Endodermal cell (in vitro differentiated cells): ENCODE results near the gene PDE6A. TPM values are rescaled to one million over a fixed set of nuclear protein-coding genes. Genes with fewer than 3 reads are reported as not detected.

Experiments
- DNase-seq: peaks from one replicate; pipeline ENCODE4 v3.0.0-alpha.2; 2017
- H3K27ac ChIP-seq: 2 replicates; pipeline ENCODE4 v1.5.1; 2013; ENCODE audit warnings: mild to moderate bottlenecking, low read depth, low read length, moderate library complexity
- H3K27me3 ChIP-seq: 2 replicates; pipeline ENCODE4 v1.6.1; 2013; ENCODE audit warnings: mild to moderate bottlenecking, low read length, moderate library complexity; ENCODE audit not compliant: insufficient read depth, control insufficient read depth, poor library complexity, severe bottlenecking
- H3K36me3 ChIP-seq: 2 replicates; pipeline ENCODE4 v1.7.0; 2013; ENCODE audit warnings: mild to moderate bottlenecking, low read length, moderate library complexity; ENCODE audit not compliant: control insufficient read depth, insufficient read depth
- H3K4me1 ChIP-seq: one replicate; pipeline ENCODE4 v1.7.0; 2013; ENCODE audit warnings: low read length; ENCODE audit not compliant: control insufficient read depth, insufficient read depth
- H3K4me3 ChIP-seq: 2 replicates; pipeline ENCODE4 v1.5.1; 2013; ENCODE audit warnings: mild to moderate bottlenecking, low read length, moderate library complexity
- H3K9ac ChIP-seq: 2 replicates; pipeline ENCODE4 v1.6.1; 2013; ENCODE audit warnings: mild to moderate bottlenecking, low read length, moderate library complexity; ENCODE audit not compliant: poor library complexity, severe bottlenecking; ENCODE audit errors: extremely low read depth
- H3K9me3 ChIP-seq: 2 replicates; pipeline ENCODE4 v1.6.1; 2013; ENCODE audit warnings: mild to moderate bottlenecking, low read length, moderate library complexity; ENCODE audit not compliant: control insufficient read depth
- H3K27ac Mint-ChIP-seq: 2 replicates; pipeline ENCODE4 v1.8.0; 2020; ENCODE audit warnings: mixed read lengths
- H3K27me3 Mint-ChIP-seq: 2 replicates; pipeline ENCODE4 v1.8.0; 2021; ENCODE audit warnings: mild to moderate bottlenecking, mixed read lengths; ENCODE audit not compliant: insufficient read depth
- H3K36me3 Mint-ChIP-seq: 2 replicates; pipeline ENCODE4 v1.8.0; 2020; ENCODE audit warnings: low read depth, mixed read lengths
- H3K4me1 Mint-ChIP-seq: 2 replicates; pipeline ENCODE4 v1.8.0; 2020; ENCODE audit warnings: mixed read lengths
- H3K4me3 Mint-ChIP-seq: 2 replicates; pipeline ENCODE4 v1.8.0; 2020; ENCODE audit warnings: mild to moderate bottlenecking, moderate library complexity, mixed read lengths
- H3K9me3 Mint-ChIP-seq: 2 replicates; pipeline ENCODE4 v1.8.0; 2020; ENCODE audit warnings: mild to moderate bottlenecking, mixed read lengths
- CTCF ChIP-seq: fragments of 200-600 bp; sonication (generic); conservative IDR thresholded peaks from 2 replicates; pipeline ENCODE4 v1.5.0; 2021; ENCODE audit warnings: antibody characterized with exemption, mild to moderate bottlenecking
- WGBS, 2 experiments: methylation state at CpG; one replicate each; pipeline versions ENCODE4 v1.1.5 to v1.1.7; 2013; ENCODE audit warnings: missing lambda C conversion rate in 2 of 2, mixed read lengths in 1 of 2; ENCODE audit not compliant: insufficient coverage in 1 of 2, insufficient read length in 1 of 2; 5-methylcytosine and 5-hydroxymethylcytosine counted together
- total RNA-seq, 2 donors: library from RNA; stranded (reverse); fragmentation: NEBNext Ultra II Directional in 1 of 2; extraction: Animal tissue kit (Norgen Biotek cat#: 25700) in 1 of 2; gene quantifications; 2 replicates in 1 of 2; 3 replicates in 1 of 2; pipeline ENCODE4 v1.2.1, GENCODE V29; 2021

PDE6A gene
- total RNA-seq, 2 donors from 2014 or later: 0.07 TPM; not detected in 1

GRCh38 chr5:149818116-149818515 lies 126.5 kb downstream of the PDE6A start:
- Histone ChIP-seq H3K27me3 (no peaks in the 10 kb centered on the region), H3K36me3 (no peaks in the 10 kb centered on the region), H3K9me3 (no peaks in the 10 kb centered on the region), H3K27ac (no peak overlapping the region), H3K4me3 (no peak overlapping the region), H3K9ac (no peak overlapping the region), H3K4me1 (no peaks in the 10 kb centered on the region)
- no peak for TF ChIP-seq CTCF
- Mint-ChIP-seq H3K27ac (no peak overlapping the region), H3K9me3 (no peaks in the 10 kb centered on the region), H3K4me1 (peaks cover 10% of the 10 kb centered on the region), H3K36me3 (no peaks in the 10 kb centered on the region), H3K27me3 (no peaks in the 10 kb centered on the region), H3K4me3 (no peak overlapping the region)
- DNase-seq: no peak
- WGBS, 2 experiments: 98 to 100% methylated on average over 3 to 4 of the region's 4 CpGs

GRCh38 chr5:149817539-149818060 lies 127.0 kb downstream of the PDE6A start:
- Histone ChIP-seq H3K27me3 (no peaks in the 10 kb centered on the region), H3K9me3 (no peaks in the 10 kb centered on the region), H3K36me3 (no peaks in the 10 kb centered on the region), H3K9ac (no peak overlapping the region), H3K4me3 (no peak overlapping the region), H3K27ac (no peak overlapping the region), H3K4me1 (no peaks in the 10 kb centered on the region)
- Mint-ChIP-seq H3K27ac (no peak overlapping the region), H3K4me1 (peaks cover 13% of the 10 kb centered on the region), H3K4me3 (no peak overlapping the region), H3K9me3 (no peaks in the 10 kb centered on the region), H3K27me3 (no peaks in the 10 kb centered on the region), H3K36me3 (no peaks in the 10 kb centered on the region)
- no peak for DNase-seq
- WGBS, 2 experiments: 78 to 91% methylated on average over 1 to 4 of the region's 4 CpGs
- no peak for TF ChIP-seq CTCF

- Mint-ChIP-seq H3K4me3 (no peak overlapping the region), H3K27ac (no peak overlapping the region), H3K27me3 (no peaks in the 10 kb centered on the region), H3K9me3 (no peaks in the 10 kb centered on the region), H3K4me1 (peaks cover 13% of the 10 kb centered on the region), H3K36me3 (no peaks in the 10 kb centered on the region)
- no peaks in the 10 kb centered on the region for H3K36me3 ChIP-seq
- H3K9ac ChIP-seq: no peak overlapping the region
- no peaks in the 10 kb centered on the region for H3K9me3 ChIP-seq
- no peak for TF ChIP-seq CTCF
- H3K4me1 ChIP-seq: no peaks in the 10 kb centered on the region
- DNase-seq: no peak
- no peaks in the 10 kb centered on the region for H3K27me3 ChIP-seq
- 90 to 96% methylated on average over 2 of the region's 2 CpGs for WGBS, 2 experiments
- no peak overlapping the region for H3K4me3 ChIP-seq
- H3K27ac ChIP-seq: no peak overlapping the region
Observed at GRCh38 chr5:149816661-149817060, 127.9 kb downstream of the PDE6A start.
